HEK293 (cell line): ENCODE results near the gene COL17A1.

Experiments used
- CTCF ChIA-PET: fragments of 350-600 bp; formaldehyde crosslinking; extraction: SDS; loops from one replicate; lab custom pipeline; 2021; ENCODE audit warnings: antibody characterized with exemption; lab: Yijun Ruan, JAX
- POLR2A ChIA-PET: fragments of 300-600 bp; formaldehyde crosslinking; extraction: SDS; loops from one replicate; lab custom pipeline; 2020; ENCODE audit warnings: antibody characterized with exemption, inconsistent platforms; lab: Yijun Ruan, JAX
- H3K27ac ChIP-seq: fragments of 200-500 bp; sonication (Bioruptor generic); 2 replicates; pipeline ENCODE4 v1.5.1; 2014; ENCODE audit warnings: low read depth, low read length, control low read depth, inconsistent platforms; ENCODE audit errors: extremely low read depth
- H3K36me3 ChIP-seq, 2 experiments: fragments of 200-500 bp in 1 of 2; sonication (Bioruptor generic) in 1 of 2; 1 replicate in 1 of 2; 2 replicates in 1 of 2; pipeline ENCODE4 v1.5.1; 2014 to 2017; ENCODE audit warnings: inconsistent platforms in 2 of 2, low read length in 2 of 2; ENCODE audit not compliant: control insufficient read depth in 2 of 2, insufficient read depth in 1 of 2
- H3K4me1 ChIP-seq: fragments of 200-500 bp; sonication (Bioruptor generic); 2 replicates; pipeline ENCODE4 v1.5.1; 2014; ENCODE audit warnings: mild to moderate bottlenecking, low read length, inconsistent platforms; ENCODE audit not compliant: control insufficient read depth, insufficient read depth
- H3K4me3 ChIP-seq: 2 replicates; pipeline ENCODE4 v1.5.1; 2011; ENCODE audit warnings: low read depth, mild to moderate bottlenecking, control low read depth, low read length, moderate library complexity
- H3K9me3 ChIP-seq: fragments of 200-500 bp; sonication (Bioruptor generic); 2 replicates; pipeline ENCODE4 v1.5.1; 2014; ENCODE audit warnings: low read depth, low read length, inconsistent platforms; ENCODE audit not compliant: control insufficient read depth, insufficient read depth
- OVOL3 ChIP-seq: fragments of 450-650 bp; formaldehyde crosslinking; IDR thresholded peaks from 2 replicates; pipeline ENCODE4 v1.5.1; 2016; ENCODE audit warnings: missing biosample characterization, missing genetic modification characterization
- SCRT1 ChIP-seq: fragments of 450-650 bp; formaldehyde crosslinking; IDR thresholded peaks from 2 replicates; pipeline ENCODE4 v1.5.1; 2016; ENCODE audit warnings: missing biosample characterization, missing genetic modification characterization, borderline replicate concordance
- SCRT2 ChIP-seq: fragments of 450-650 bp; formaldehyde crosslinking; IDR thresholded peaks from 2 replicates; pipeline ENCODE4 v1.5.1; 2016; ENCODE audit warnings: missing biosample characterization, missing genetic modification characterization
- SETDB1 ChIP-seq: IDR thresholded peaks from one replicate; pipeline ENCODE4 v1.6.1; 2017; ENCODE audit warnings: mild to moderate bottlenecking, low read length, moderate library complexity, mixed read lengths; ENCODE audit not compliant: insufficient read length
- WT1 ChIP-seq: fragments of 450-650 bp; formaldehyde crosslinking; IDR thresholded peaks from 2 replicates; pipeline ENCODE4 v1.5.1; 2016; ENCODE audit warnings: missing biosample characterization, missing genetic modification characterization
- YY2 ChIP-seq: fragments of 450-650 bp; formaldehyde crosslinking; IDR thresholded peaks from 2 replicates; pipeline ENCODE4 v1.5.1; 2016; ENCODE audit warnings: missing biosample characterization, missing genetic modification characterization
- ZBTB48 ChIP-seq: fragments of 450-650 bp; formaldehyde crosslinking; IDR thresholded peaks from 2 replicates; pipeline ENCODE4 v1.5.1; 2016; ENCODE audit warnings: missing biosample characterization, missing genetic modification characterization
- ZNF16 ChIP-seq: fragments of 450-650 bp; formaldehyde crosslinking; IDR thresholded peaks from 2 replicates; pipeline ENCODE4 v1.5.1; 2016; ENCODE audit warnings: low read depth, missing biosample characterization, missing genetic modification characterization
- ZNF221 ChIP-seq: fragments of 450-650 bp; formaldehyde crosslinking; IDR thresholded peaks from 2 replicates; pipeline ENCODE4 v1.5.1; 2017; ENCODE audit warnings: missing biosample characterization, missing genetic modification characterization, borderline replicate concordance
- ZNF274 ChIP-seq, 2 experiments: fragments of 200-500 bp in 1 of 2; fragments of 450-650 bp in 1 of 2; sonication (Bioruptor generic) in 1 of 2; formaldehyde crosslinking in 1 of 2; IDR thresholded peaks; 2 replicates each; pipeline versions ENCODE4 v1.5.1 to v1.6.1; 2014 to 2016; ENCODE audit warnings: borderline replicate concordance in 1 of 2, inconsistent platforms in 1 of 2, low read length in 1 of 2, missing biosample characterization in 1 of 2, missing genetic modification characterization in 1 of 2
- ZNF404 ChIP-seq: fragments of 450-650 bp; formaldehyde crosslinking; IDR thresholded peaks from 2 replicates; pipeline ENCODE4 v1.5.1; 2017; ENCODE audit warnings: missing biosample characterization, missing genetic modification characterization
- ZNF521 ChIP-seq: fragments of 450-650 bp; formaldehyde crosslinking; IDR thresholded peaks from 2 replicates; pipeline ENCODE4 v1.5.1; 2017; ENCODE audit warnings: missing biosample characterization, mild to moderate bottlenecking, missing genetic modification characterization
- ZNF561 ChIP-seq: fragments of 450-650 bp; IDR thresholded peaks from 2 replicates; pipeline ENCODE4 v1.5.1; 2018; ENCODE audit warnings: missing biosample characterization, missing genetic modification characterization, borderline replicate concordance
- ZNF624 ChIP-seq: fragments of 450-650 bp; formaldehyde crosslinking; IDR thresholded peaks from 2 replicates; pipeline ENCODE4 v1.5.1; 2017; ENCODE audit warnings: missing biosample characterization, missing genetic modification characterization
- ZNF639 ChIP-seq: fragments of 450-650 bp; formaldehyde crosslinking; IDR thresholded peaks from 2 replicates; pipeline ENCODE4 v1.5.1; 2016; ENCODE audit warnings: missing biosample characterization, missing genetic modification characterization
- ZNF677 ChIP-seq: fragments of 450-650 bp; IDR thresholded peaks from 2 replicates; pipeline ENCODE4 v1.5.0; 2018; ENCODE audit warnings: missing biosample characterization, mild to moderate bottlenecking, missing genetic modification characterization, moderate library complexity
- TF ChIP-seq, protein P1 (sequence below): fragments of 450-650 bp; formaldehyde crosslinking; IDR thresholded peaks from 2 replicates; pipeline ENCODE4 v1.5.1; 2017; ENCODE audit warnings: missing biosample characterization, missing genetic modification characterization
- TF ChIP-seq, protein P2 (sequence below): fragments of 450-650 bp; formaldehyde crosslinking; IDR thresholded peaks from 2 replicates; pipeline ENCODE4 v1.5.1; 2016; ENCODE audit warnings: missing biosample characterization, missing genetic modification characterization, borderline replicate concordance

COL17A1 gene

DNA sequence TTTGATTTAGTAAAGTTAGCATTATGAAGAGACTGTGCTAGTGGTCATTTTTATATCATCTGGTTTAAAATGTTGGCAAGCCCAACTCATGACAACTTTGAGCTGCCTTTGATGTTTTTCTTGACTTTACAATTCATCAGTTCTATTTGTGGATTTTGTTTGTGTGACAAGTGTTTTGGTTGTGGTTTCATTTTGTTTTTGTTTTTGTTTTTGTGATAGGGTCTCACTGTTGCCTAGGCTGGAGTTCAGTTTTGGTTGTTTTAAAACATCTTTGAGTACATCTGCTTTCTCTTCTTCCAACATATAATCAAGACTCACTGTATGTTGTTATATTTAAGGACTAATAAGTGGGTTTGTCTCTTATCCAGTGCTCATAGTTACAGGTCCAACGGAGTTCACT lies 18.7 kb upstream of the COL17A1 start:
- Histone ChIP-seq H3K27ac (no peak overlapping the region), H3K4me3 (no peak overlapping the region), H3K36me3 (no peaks in the 10 kb centered on the region), H3K9me3 (no peaks in the 10 kb centered on the region), H3K4me1 (no peaks in the 10 kb centered on the region)
- CTCF ChIA-PET: no interaction called here
- POLR2A ChIA-PET: no interaction called here
- TF ChIP-seq YY2 (tag by site-specific recombination) (no peak), ZNF221 (no peak), ZNF274 (IDR thresholded peaks at IDR 0.05; ENCODE audit: low read length) (no peak), ZNF274 (tag by site-specific recombination; IDR thresholded peaks at IDR 0.05; ENCODE audit: borderline replicate concordance) (no peak), ZBTB48 (no peak), ZNF624 (tag by site-specific recombination) (no peak), ZNF521 (tag by site-specific recombination) (no peak), ZNF16 (tag by site-specific recombination) (no peak), SETDB1 (no peak)
- TF ChIP-seq, protein P1, sequence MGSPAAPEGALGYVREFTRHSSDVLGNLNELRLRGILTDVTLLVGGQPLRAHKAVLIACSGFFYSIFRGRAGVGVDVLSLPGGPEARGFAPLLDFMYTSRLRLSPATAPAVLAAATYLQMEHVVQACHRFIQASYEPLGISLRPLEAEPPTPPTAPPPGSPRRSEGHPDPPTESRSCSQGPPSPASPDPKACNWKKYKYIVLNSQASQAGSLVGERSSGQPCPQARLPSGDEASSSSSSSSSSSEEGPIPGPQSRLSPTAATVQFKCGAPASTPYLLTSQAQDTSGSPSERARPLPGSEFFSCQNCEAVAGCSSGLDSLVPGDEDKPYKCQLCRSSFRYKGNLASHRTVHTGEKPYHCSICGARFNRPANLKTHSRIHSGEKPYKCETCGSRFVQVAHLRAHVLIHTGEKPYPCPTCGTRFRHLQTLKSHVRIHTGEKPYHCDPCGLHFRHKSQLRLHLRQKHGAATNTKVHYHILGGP: no peak
- TF ChIP-seq, protein P2, sequence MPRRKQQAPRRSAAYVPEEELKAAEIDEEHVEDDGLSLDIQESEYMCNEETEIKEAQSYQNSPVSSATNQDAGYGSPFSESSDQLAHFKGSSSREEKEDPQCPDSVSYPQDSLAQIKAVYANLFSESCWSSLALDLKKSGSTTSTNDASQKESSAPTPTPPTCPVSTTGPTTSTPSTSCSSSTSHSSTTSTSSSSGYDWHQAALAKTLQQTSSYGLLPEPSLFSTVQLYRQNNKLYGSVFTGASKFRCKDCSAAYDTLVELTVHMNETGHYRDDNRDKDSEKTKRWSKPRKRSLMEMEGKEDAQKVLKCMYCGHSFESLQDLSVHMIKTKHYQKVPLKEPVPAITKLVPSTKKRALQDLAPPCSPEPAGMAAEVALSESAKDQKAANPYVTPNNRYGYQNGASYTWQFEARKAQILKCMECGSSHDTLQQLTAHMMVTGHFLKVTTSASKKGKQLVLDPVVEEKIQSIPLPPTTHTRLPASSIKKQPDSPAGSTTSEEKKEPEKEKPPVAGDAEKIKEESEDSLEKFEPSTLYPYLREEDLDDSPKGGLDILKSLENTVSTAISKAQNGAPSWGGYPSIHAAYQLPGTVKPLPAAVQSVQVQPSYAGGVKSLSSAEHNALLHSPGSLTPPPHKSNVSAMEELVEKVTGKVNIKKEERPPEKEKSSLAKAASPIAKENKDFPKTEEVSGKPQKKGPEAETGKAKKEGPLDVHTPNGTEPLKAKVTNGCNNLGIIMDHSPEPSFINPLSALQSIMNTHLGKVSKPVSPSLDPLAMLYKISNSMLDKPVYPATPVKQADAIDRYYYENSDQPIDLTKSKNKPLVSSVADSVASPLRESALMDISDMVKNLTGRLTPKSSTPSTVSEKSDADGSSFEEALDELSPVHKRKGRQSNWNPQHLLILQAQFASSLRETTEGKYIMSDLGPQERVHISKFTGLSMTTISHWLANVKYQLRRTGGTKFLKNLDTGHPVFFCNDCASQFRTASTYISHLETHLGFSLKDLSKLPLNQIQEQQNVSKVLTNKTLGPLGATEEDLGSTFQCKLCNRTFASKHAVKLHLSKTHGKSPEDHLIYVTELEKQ (tag by site-specific recombination): no peak

GRCh38 chr10:104103956-104104355 lies 18.3 kb upstream of the COL17A1 start:
- Histone ChIP-seq H3K4me1 (no peaks in the 10 kb centered on the region), H3K27ac (no peak overlapping the region), H3K4me3 (no peak overlapping the region), H3K36me3 (no peaks in the 10 kb centered on the region), H3K9me3 (no peaks in the 10 kb centered on the region)
- POLR2A ChIA-PET: no interaction called here
- TF ChIP-seq ZNF561 (tag by site-specific recombination) (no peak), OVOL3 (tag by site-specific recombination) (no peak), WT1 (tag by site-specific recombination) (no peak), ZNF677 (tag by site-specific recombination) (no peak)
- CTCF ChIA-PET: interaction anchor here (1.5 kb wide), 1 partner anchor 17 kb away, joined by 5 read pairs; the partner anchor contains the start of gene SFR1

- Histone ChIP-seq H3K4me1 (no peaks in the 10 kb centered on the region), H3K9me3 (no peaks in the 10 kb centered on the region), H3K36me3 (no peaks in the 10 kb centered on the region), H3K4me3 (no peak overlapping the region), H3K27ac (no peak overlapping the region)
- ChIA-PET POLR2A (no interaction called here), CTCF (interaction anchor here (0.5 kb wide), 1 partner anchor 214 kb away, joined by 3 read pairs; no protein-coding TSS in a partner anchor)
- TF ChIP-seq ZNF404 (tag by site-specific recombination): no peak
- no peak for TF ChIP-seq OVOL3 (tag by site-specific recombination)
- peak; percentile 98 for TF ChIP-seq SCRT2 (tag by site-specific recombination)
- peak; percentile 98 for TF ChIP-seq SCRT1 (tag by site-specific recombination)
- no peak for TF ChIP-seq ZNF639 (tag by site-specific recombination)
Observed at GRCh38 chr10:104101902-104102301, 16.2 kb upstream of the COL17A1 start.
